ENCODE measurements around the gene EPHX1.

DNA sequence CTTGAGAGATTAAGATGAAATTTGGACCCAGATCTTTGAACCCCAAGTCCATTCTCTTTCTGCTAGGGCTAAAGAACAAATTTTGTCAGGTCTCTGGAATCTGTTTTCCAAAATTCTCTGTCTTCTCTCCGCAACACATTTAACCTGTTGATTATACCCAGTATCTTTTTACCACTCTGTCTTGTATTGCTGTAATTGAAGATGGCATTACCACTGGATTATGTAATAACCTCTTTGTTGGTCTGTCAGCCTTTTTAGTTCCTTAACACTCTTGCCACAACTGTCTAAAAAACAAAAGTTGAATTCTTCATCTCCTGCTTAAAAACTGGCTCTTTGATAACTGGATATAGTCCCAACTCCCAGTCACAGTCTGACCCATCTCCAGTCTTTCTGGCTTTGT is 29.3 kb upstream of the EPHX1 start:
- TF ChIP-seq, protein P1, sequence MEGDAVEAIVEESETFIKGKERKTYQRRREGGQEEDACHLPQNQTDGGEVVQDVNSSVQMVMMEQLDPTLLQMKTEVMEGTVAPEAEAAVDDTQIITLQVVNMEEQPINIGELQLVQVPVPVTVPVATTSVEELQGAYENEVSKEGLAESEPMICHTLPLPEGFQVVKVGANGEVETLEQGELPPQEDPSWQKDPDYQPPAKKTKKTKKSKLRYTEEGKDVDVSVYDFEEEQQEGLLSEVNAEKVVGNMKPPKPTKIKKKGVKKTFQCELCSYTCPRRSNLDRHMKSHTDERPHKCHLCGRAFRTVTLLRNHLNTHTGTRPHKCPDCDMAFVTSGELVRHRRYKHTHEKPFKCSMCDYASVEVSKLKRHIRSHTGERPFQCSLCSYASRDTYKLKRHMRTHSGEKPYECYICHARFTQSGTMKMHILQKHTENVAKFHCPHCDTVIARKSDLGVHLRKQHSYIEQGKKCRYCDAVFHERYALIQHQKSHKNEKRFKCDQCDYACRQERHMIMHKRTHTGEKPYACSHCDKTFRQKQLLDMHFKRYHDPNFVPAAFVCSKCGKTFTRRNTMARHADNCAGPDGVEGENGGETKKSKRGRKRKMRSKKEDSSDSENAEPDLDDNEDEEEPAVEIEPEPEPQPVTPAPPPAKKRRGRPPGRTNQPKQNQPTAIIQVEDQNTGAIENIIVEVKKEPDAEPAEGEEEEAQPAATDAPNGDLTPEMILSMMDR (IDR thresholded peaks at IDR 0.05; ENCODE audit: low read depth, low read length) = no peak
- TF ChIP-seq MYC (IDR thresholded peaks at IDR 0.05; ENCODE audit: low read depth, low read length) = no peak

All from NB4 (cell line).